ENCODE measurements around the gene ZNF423. TPM values are rescaled to one million over a fixed set of nuclear protein-coding genes. Genes with fewer than 3 reads are reported as not detected.

ZNF423 gene
- total RNA-seq, 3 donors from 2014 or later (not counting 1 experiment from before 2014, with no cell fraction given) = not detected

DNA sequence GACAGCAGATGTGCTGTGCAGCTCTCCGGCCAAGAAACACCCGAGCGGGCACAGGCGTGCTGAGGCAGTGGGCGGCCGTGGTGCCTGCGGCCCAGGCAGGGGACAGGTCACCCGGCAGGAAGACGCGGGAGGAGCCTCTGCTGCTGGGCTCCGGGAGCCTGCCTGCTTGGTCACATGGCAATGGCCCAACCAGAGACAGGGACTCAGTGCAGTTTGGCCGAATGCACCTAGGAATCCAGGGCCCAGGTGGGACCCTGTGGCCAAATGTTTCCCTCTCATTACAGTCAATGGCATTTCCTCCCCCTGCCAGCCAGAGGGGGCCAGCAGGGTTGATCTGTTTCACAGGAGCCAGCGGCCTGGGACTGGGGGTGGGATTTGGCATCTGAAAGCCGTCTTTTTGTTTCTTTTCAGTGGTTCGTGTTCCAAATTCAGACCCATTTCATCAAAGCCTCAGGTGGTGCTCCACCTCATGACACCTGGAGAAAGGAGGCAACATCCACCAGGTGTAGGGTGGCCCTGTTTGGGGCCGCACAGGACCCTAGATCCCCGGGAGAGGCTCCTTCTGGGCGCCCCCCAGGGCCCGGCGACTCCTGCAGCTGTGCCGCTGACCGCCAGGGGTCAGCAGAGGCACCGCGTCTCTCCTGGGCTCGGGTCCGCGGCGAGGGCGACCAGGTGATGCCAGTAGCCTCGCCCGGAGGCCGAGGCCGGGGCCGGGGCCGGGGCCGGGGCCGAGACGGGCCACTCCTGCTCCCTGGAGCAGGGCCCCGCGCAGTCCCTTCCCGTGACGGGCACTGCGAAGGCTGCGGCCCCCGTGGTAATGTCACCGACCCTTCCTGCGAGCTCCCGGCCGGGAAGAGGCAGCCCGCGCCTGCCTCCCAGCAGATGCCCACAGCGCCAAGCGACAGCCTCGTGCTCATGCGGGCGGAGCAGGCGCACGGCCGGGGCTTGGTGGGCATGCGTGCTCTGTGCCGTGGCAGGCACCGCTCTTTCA is 363.8 kb downstream of the ZNF423 start:
- Histone ChIP-seq H3K27ac (ENCODE audit: low read length) (no peak overlapping the region), H3K9me3 (ENCODE audit: control insufficient read depth, insufficient read depth, low read length) (no peaks in the 10 kb centered on the region), H3K27me3 (ENCODE audit: control insufficient read depth, insufficient read depth, low read length) (no peaks in the 10 kb centered on the region), H3K4me1 (ENCODE audit: control insufficient read depth, insufficient read depth, low read length) (peaks cover 4% of the 10 kb centered on the region), H3K4me3 (ENCODE audit: low read length) (no peak overlapping the region), H3K36me3 (ENCODE audit: control insufficient read depth, insufficient read depth, low read length) (no peaks in the 10 kb centered on the region)
- H3K4me1 Mint-ChIP-seq = no peaks in the 10 kb centered on the region
- ATAC-seq (peak; percentile 34 to 82 (median 60)), DNase-seq (peak; percentile 29 to 67)
- H3K36me3 Mint-ChIP-seq = no peaks in the 10 kb centered on the region
- 42% methylated on average over 62 of the region's 62 CpGs for WGBS (ENCODE audit: insufficient coverage)
- intact Hi-C loops (cut with micrococcal nuclease) = no loop called here
- H3K27me3 Mint-ChIP-seq (ENCODE audit: low read depth in 2 of 2) = peaks cover 0 to 3% of the 10 kb centered on the region in 2 donors
- no peak overlapping the region for H3K4me3 Mint-ChIP-seq
- H3K9me3 Mint-ChIP-seq = no peaks in the 10 kb centered on the region
- H3K27ac Mint-ChIP-seq = no peak overlapping the region
- TF ChIP-seq, protein P1, sequence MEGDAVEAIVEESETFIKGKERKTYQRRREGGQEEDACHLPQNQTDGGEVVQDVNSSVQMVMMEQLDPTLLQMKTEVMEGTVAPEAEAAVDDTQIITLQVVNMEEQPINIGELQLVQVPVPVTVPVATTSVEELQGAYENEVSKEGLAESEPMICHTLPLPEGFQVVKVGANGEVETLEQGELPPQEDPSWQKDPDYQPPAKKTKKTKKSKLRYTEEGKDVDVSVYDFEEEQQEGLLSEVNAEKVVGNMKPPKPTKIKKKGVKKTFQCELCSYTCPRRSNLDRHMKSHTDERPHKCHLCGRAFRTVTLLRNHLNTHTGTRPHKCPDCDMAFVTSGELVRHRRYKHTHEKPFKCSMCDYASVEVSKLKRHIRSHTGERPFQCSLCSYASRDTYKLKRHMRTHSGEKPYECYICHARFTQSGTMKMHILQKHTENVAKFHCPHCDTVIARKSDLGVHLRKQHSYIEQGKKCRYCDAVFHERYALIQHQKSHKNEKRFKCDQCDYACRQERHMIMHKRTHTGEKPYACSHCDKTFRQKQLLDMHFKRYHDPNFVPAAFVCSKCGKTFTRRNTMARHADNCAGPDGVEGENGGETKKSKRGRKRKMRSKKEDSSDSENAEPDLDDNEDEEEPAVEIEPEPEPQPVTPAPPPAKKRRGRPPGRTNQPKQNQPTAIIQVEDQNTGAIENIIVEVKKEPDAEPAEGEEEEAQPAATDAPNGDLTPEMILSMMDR (IDR thresholded peaks at IDR 0.05) = peak; percentile 81

DNA sequence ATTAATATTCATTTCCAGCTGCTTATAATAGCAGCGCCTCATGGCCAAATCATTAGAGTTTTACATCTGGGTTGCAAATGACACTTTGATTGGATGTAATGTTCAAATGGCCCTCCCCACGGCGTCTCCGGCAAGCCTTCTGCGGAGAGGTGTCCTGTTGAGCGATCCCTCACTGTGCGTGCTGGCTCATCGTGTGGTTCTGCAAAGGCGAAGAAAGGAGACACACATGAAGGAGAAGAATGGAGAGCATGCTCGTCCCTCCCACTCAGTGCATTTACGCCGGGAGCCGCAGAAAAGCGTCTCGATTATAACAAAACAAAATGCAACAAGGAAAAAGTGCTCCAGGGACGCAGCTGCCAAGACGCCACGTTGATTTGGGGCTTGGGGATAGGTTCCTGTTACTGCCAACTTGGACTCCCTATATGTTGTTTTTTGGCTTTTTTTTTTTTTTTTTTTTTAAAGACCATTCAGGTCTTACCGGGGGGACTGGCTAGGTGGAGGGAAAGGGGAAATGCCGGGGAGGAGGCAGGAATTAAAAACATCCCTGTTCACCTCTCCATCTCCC is 364.7 kb downstream of the ZNF423 start:
- Mint-ChIP-seq H3K36me3 (no peaks in the 10 kb centered on the region), H3K9me3 (no peaks in the 10 kb centered on the region), H3K27me3 (ENCODE audit: low read depth in 2 of 2) (peaks cover under 1 to 3% of the 10 kb centered on the region in 2 donors), H3K4me1 (no peaks in the 10 kb centered on the region), H3K4me3 (no peak overlapping the region), H3K27ac (no peak overlapping the region)
- Histone ChIP-seq H3K4me1 (ENCODE audit: control insufficient read depth, insufficient read depth, low read length) (peaks cover 4% of the 10 kb centered on the region), H3K4me3 (ENCODE audit: low read length) (no peak overlapping the region), H3K9me3 (ENCODE audit: control insufficient read depth, insufficient read depth, low read length) (no peaks in the 10 kb centered on the region), H3K36me3 (ENCODE audit: control insufficient read depth, insufficient read depth, low read length) (no peaks in the 10 kb centered on the region), H3K27me3 (ENCODE audit: control insufficient read depth, insufficient read depth, low read length) (no peaks in the 10 kb centered on the region), H3K27ac (ENCODE audit: low read length) (no peak overlapping the region)
- TF ChIP-seq, protein P1 (IDR thresholded peaks at IDR 0.05) = no peak
- intact Hi-C loops (cut with micrococcal nuclease) = no loop called here
- DNase-seq (no peak), ATAC-seq (no peak)
- WGBS (ENCODE audit: insufficient coverage) = 97% methylated on average over 18 of the region's 20 CpGs

DNA sequence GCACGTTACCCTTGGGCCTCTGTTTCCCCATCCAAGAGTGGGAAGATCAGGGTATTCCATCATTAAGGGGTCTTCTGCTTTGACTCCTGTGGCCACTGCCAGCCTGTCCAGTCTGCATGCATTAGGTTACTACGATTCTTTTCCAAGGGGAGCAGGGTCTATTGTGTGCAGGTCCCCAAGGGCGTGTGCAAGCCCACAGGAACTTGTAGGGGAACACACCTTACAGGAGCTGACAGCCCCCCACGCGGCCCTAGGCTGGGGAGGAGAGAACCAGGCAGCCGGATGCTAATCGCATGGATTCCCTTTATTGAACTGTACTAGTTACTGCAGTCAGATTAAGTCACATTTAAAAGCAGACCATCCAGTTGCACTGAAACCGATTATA is 365.6 kb downstream of the ZNF423 start:
- DNase-seq (no peak), ATAC-seq (no peak)
- no peaks in the 10 kb centered on the region for H3K27me3 ChIP-seq (ENCODE audit: control insufficient read depth, insufficient read depth, low read length)
- peaks cover 3 to 9% of the 10 kb centered on the region in 2 donors for H3K27me3 Mint-ChIP-seq (ENCODE audit: low read depth in 2 of 2)
- H3K27ac ChIP-seq (ENCODE audit: low read length) = no peak overlapping the region
- peaks cover 4% of the 10 kb centered on the region for H3K4me1 ChIP-seq (ENCODE audit: control insufficient read depth, insufficient read depth, low read length)
- H3K27ac Mint-ChIP-seq = no peak overlapping the region
- no peaks in the 10 kb centered on the region for H3K4me1 Mint-ChIP-seq
- TF ChIP-seq, protein P1 (IDR thresholded peaks at IDR 0.05) = no peak
- H3K4me3 ChIP-seq (ENCODE audit: low read length) = no peak overlapping the region
- H3K9me3 Mint-ChIP-seq = no peaks in the 10 kb centered on the region
- WGBS (ENCODE audit: insufficient coverage) = 82% methylated on average over 8 of the region's 8 CpGs
- no peaks in the 10 kb centered on the region for H3K9me3 ChIP-seq (ENCODE audit: control insufficient read depth, insufficient read depth, low read length)
- intact Hi-C loops (cut with micrococcal nuclease) = no loop called here
- H3K36me3 ChIP-seq (ENCODE audit: control insufficient read depth, insufficient read depth, low read length) = no peaks in the 10 kb centered on the region
- H3K36me3 Mint-ChIP-seq = no peaks in the 10 kb centered on the region
- no peak overlapping the region for H3K4me3 Mint-ChIP-seq
